ENCODE results near the gene ARIH2. TPM values are rescaled to one million over a fixed set of nuclear protein-coding genes. Genes with fewer than 3 reads are reported as not detected.

Gene ARIH2
- total and polyA plus RNA-seq, 9 of the 15 experiments (the other 6 are each of a cell fraction or from before 2014, with no cell fraction given) = 27.0 to 120 (median 108) TPM

- TF ChIP-seq MITF (IDR thresholded peaks at IDR 0.05) (no peak), BHLHE40 (IDR thresholded peaks at IDR 0.05; ENCODE audit: low read length) (no peak), TCF3 (CRISPR knock-in tag; IDR thresholded peaks at IDR 0.05) (0 out of 2 replicates have a peak, but pooled peaks have one; percentile 4), TFAM (CRISPR knock-in tag; conservative IDR thresholded peaks at IDR 0.05) (no peak), FOSL1 (tag; conservative IDR thresholded peaks at IDR 0.05) (no peak), JUND (IDR thresholded peaks at IDR 0.05; ENCODE audit: borderline replicate concordance, low read depth, low read length) (no peak), JUND (tag; IDR thresholded peaks at IDR 0.05; ENCODE audit: borderline replicate concordance, low read depth, low read length) (no peak), E2F3 (CRISPR knock-in tag; IDR thresholded peaks at IDR 0.05) (0 out of 2 replicates have a peak, but pooled peaks have one; percentile 36), ZNF274 (IDR thresholded peaks at IDR 0.05; ENCODE audit: borderline replicate concordance, low read depth, low read length) (no peak), ATF1 (CRISPR knock-in tag; IDR thresholded peaks at IDR 0.05) (no peak), ATF1 (tag; IDR thresholded peaks at IDR 0.05) (peak; percentile 13; the same call in 1 of the 2 replicates), ZNF174 (CRISPR knock-in tag; IDR thresholded peaks at IDR 0.05) (no peak), ZBTB43 (CRISPR knock-in tag; IDR thresholded peaks at IDR 0.05) (no peak), ZNF408 (CRISPR knock-in tag; IDR thresholded peaks at IDR 0.05; ENCODE audit: low read depth) (no peak), KDM5B (IDR thresholded peaks at IDR 0.05; ENCODE audit: insufficient replicate concordance, low read depth, low read length) (peak; percentile 73), ZNF592 (IDR thresholded peaks at IDR 0.05) (no peak)
Observed at GRCh38 chr3:49020330-49021212, 101.9 kb downstream of the ARIH2 start (continued).
